ENCODE results near the gene HMCN1. TPM values are rescaled to one million over a fixed set of nuclear protein-coding genes. Genes with fewer than 3 reads are reported as not detected.

Gene HMCN1
- total and polyA plus RNA-seq, 4 donors = 1.5 to 6.8 (median 3.5) TPM

- no peak for DNase-seq (ENCODE audit: low spot score)
- H3K9me3 ChIP-seq (ENCODE audit: control insufficient read depth in 4 of 4, low read length in 3 of 4) = no peaks in the 10 kb centered on the region
- no peak overlapping the region for H3K9ac ChIP-seq (ENCODE audit: low read depth in 1 of 2, low read length in 2 of 2)
- no peak overlapping the region for H3K4me3 ChIP-seq (ENCODE audit: low read depth in 1 of 3, low read length in 3 of 3)
- H3K27ac ChIP-seq (ENCODE audit: low read depth in 1 of 2, low read length in 2 of 2) = no peak overlapping the region
- TF ChIP-seq RXRA (IDR thresholded peaks at IDR 0.05) = no peak
- no peak for TF ChIP-seq RAD21 (IDR thresholded peaks at IDR 0.05)
- no peak for TF ChIP-seq MAX (IDR thresholded peaks at IDR 0.05)
- no peak for TF ChIP-seq SP1 (IDR thresholded peaks at IDR 0.05)
- TF ChIP-seq HNF4G (IDR thresholded peaks at IDR 0.05) = no peak
- TF ChIP-seq, protein P1, sequence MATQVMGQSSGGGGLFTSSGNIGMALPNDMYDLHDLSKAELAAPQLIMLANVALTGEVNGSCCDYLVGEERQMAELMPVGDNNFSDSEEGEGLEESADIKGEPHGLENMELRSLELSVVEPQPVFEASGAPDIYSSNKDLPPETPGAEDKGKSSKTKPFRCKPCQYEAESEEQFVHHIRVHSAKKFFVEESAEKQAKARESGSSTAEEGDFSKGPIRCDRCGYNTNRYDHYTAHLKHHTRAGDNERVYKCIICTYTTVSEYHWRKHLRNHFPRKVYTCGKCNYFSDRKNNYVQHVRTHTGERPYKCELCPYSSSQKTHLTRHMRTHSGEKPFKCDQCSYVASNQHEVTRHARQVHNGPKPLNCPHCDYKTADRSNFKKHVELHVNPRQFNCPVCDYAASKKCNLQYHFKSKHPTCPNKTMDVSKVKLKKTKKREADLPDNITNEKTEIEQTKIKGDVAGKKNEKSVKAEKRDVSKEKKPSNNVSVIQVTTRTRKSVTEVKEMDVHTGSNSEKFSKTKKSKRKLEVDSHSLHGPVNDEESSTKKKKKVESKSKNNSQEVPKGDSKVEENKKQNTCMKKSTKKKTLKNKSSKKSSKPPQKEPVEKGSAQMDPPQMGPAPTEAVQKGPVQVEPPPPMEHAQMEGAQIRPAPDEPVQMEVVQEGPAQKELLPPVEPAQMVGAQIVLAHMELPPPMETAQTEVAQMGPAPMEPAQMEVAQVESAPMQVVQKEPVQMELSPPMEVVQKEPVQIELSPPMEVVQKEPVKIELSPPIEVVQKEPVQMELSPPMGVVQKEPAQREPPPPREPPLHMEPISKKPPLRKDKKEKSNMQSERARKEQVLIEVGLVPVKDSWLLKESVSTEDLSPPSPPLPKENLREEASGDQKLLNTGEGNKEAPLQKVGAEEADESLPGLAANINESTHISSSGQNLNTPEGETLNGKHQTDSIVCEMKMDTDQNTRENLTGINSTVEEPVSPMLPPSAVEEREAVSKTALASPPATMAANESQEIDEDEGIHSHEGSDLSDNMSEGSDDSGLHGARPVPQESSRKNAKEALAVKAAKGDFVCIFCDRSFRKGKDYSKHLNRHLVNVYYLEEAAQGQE (IDR thresholded peaks at IDR 0.05) = no peak
- no peak for TF ChIP-seq CTCF (IDR thresholded peaks at IDR 0.05; ENCODE audit: low read depth, low read length, missing input control)
- no peak for TF ChIP-seq HNF4A (conservative IDR thresholded peaks at IDR 0.05)
- TF ChIP-seq, protein P2, sequence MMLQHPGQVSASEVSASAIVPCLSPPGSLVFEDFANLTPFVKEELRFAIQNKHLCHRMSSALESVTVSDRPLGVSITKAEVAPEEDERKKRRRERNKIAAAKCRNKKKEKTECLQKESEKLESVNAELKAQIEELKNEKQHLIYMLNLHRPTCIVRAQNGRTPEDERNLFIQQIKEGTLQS (IDR thresholded peaks at IDR 0.05) = no peak
- TF ChIP-seq FOXA2 (IDR thresholded peaks at IDR 0.05) = no peak
- no peak for TF ChIP-seq FOXA1 (IDR thresholded peaks at IDR 0.05)
- H3K27me3 ChIP-seq (ENCODE audit: control insufficient read depth in 4 of 4, insufficient read depth in 4 of 4, low read length in 3 of 4) = no peaks in the 10 kb centered on the region
- H3K4me1 ChIP-seq (ENCODE audit: control insufficient read depth in 4 of 4, insufficient read depth in 4 of 4, low read length in 3 of 4) = no peaks in the 10 kb centered on the region
- 61% methylated on average over 5 of the region's 5 CpGs for WGBS
- no peaks in the 10 kb centered on the region for H3K36me3 ChIP-seq (ENCODE audit: control insufficient read depth in 4 of 4, insufficient read depth in 3 of 4, low read depth in 1 of 4, low read length in 3 of 4)
These were observed 484.6 kb downstream of the HMCN1 start for GRCh38 chr1:186218654-186219352.

DNA sequence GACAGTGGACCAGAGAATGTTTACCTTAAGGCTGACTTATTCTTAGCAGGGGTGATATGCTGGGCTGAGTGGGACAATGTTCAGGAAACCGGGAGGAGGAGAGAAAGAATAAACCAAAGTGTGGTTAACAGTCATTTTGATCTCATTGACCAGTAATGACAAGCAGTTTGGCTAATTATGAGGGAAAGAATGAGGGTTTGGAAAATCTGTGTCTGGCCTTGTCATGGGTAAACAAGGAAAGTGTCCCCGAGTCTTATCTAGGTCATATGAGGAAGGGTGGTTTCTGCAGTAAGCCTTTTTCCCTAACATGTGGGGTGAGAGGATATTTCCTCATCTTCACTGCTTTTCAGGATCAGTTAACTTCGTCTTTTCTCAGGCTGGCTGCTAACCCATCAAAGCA, 485.9 kb downstream of the HMCN1 start:
- no peak overlapping the region for H3K9ac ChIP-seq (ENCODE audit: low read depth in 1 of 2, low read length in 2 of 2)
- H3K27ac ChIP-seq (ENCODE audit: low read depth in 1 of 2, low read length in 2 of 2) = no peak overlapping the region
- DNase-seq (ENCODE audit: low spot score) = no peak
- no peaks in the 10 kb centered on the region for H3K4me1 ChIP-seq (ENCODE audit: control insufficient read depth in 4 of 4, insufficient read depth in 4 of 4, low read length in 3 of 4)
- H3K36me3 ChIP-seq (ENCODE audit: control insufficient read depth in 4 of 4, insufficient read depth in 3 of 4, low read depth in 1 of 4, low read length in 3 of 4) = no peaks in the 10 kb centered on the region
- WGBS = 51% methylated on average over 3 of the region's 3 CpGs
- H3K27me3 ChIP-seq (ENCODE audit: control insufficient read depth in 4 of 4, insufficient read depth in 4 of 4, low read length in 3 of 4) = no peaks in the 10 kb centered on the region
- H3K9me3 ChIP-seq (ENCODE audit: control insufficient read depth in 4 of 4, low read length in 3 of 4) = no peaks in the 10 kb centered on the region
- no peak overlapping the region for H3K4me3 ChIP-seq (ENCODE audit: low read depth in 1 of 3, low read length in 3 of 3)
- no peak for TF ChIP-seq HNF4G (IDR thresholded peaks at IDR 0.05)
- no peak for TF ChIP-seq NR2F2 (IDR thresholded peaks at IDR 0.05)
- no peak for TF ChIP-seq YY1 (IDR thresholded peaks at IDR 0.05)
- TF ChIP-seq, protein P1 (IDR thresholded peaks at IDR 0.05) = no peak
- TF ChIP-seq GABPA (IDR thresholded peaks at IDR 0.05 in 1 of 2, conservative IDR thresholded peaks at IDR 0.05 in 1 of 2) = no peak
- no peak for TF ChIP-seq FOXA1 (IDR thresholded peaks at IDR 0.05)
- TF ChIP-seq JUND (IDR thresholded peaks at IDR 0.05) = no peak
- TF ChIP-seq EGR1 (IDR thresholded peaks at IDR 0.05; ENCODE audit: low read depth in 2 of 2) = no peak
- TF ChIP-seq MAX (IDR thresholded peaks at IDR 0.05) = no peak
- TF ChIP-seq TAF1 (conservative IDR thresholded peaks at IDR 0.05) = no peak
- TF ChIP-seq, protein P2 (IDR thresholded peaks at IDR 0.05) = no peak
- TF ChIP-seq CTCF (IDR thresholded peaks at IDR 0.05; ENCODE audit: low read depth, low read length, missing input control) = no peak
- TF ChIP-seq SP1 (IDR thresholded peaks at IDR 0.05) = no peak
- no peak for TF ChIP-seq FOXA2 (IDR thresholded peaks at IDR 0.05)
- no peak for TF ChIP-seq RXRA (IDR thresholded peaks at IDR 0.05)
- TF ChIP-seq RAD21 (IDR thresholded peaks at IDR 0.05) = no peak
- TF ChIP-seq HNF4A (conservative IDR thresholded peaks at IDR 0.05) = no peak

Measured in liver (tissue), 9 donors.